ENCODE data around the gene VANGL2. TPM values are rescaled to one million over a fixed set of nuclear protein-coding genes. Genes with fewer than 3 reads are reported as not detected.

The VANGL2 gene
- total RNA-seq, 2 donors from 2014 or later = 9.7 to 13.6 TPM

DNA sequence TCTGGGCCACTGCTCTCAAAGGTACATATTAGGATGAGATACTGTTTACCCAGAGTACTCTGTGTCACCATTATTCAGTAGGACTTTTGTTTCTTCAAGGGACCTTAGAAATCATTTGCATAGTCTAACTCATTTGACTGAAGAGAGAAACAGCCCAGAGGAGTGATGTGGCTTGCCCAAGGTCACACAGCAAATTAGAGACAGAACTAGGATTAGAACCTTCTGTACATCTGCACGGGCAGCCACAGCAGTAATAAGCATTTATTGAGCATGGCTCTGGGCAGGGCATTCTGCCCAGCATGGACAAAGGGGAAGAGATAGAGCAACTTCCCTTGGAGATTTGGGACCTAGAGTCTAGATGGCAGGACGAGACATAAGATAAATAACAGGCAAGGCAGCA lies 39.2 kb upstream of the VANGL2 start:
- no peaks in the 10 kb centered on the region for H3K27me3 ChIP-seq (replicated peaks; ENCODE audit: insufficient read depth)
- no peak for TF ChIP-seq POLR2AphosphoS5 (IDR thresholded peaks at IDR 0.05)
- TF ChIP-seq, protein P1, sequence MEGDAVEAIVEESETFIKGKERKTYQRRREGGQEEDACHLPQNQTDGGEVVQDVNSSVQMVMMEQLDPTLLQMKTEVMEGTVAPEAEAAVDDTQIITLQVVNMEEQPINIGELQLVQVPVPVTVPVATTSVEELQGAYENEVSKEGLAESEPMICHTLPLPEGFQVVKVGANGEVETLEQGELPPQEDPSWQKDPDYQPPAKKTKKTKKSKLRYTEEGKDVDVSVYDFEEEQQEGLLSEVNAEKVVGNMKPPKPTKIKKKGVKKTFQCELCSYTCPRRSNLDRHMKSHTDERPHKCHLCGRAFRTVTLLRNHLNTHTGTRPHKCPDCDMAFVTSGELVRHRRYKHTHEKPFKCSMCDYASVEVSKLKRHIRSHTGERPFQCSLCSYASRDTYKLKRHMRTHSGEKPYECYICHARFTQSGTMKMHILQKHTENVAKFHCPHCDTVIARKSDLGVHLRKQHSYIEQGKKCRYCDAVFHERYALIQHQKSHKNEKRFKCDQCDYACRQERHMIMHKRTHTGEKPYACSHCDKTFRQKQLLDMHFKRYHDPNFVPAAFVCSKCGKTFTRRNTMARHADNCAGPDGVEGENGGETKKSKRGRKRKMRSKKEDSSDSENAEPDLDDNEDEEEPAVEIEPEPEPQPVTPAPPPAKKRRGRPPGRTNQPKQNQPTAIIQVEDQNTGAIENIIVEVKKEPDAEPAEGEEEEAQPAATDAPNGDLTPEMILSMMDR (IDR thresholded peaks at IDR 0.05) = no peak
- TF ChIP-seq POLR2A (IDR thresholded peaks at IDR 0.05) = no peak
- H3K4me3 ChIP-seq = no peak overlapping the region
- intact Hi-C loops (cut with DNase I) = no loop called here
- H3K27ac ChIP-seq = no peak overlapping the region
- H3K9me3 ChIP-seq = no peaks in the 10 kb centered on the region
- H3K36me3 ChIP-seq = peaks cover 0 to 4% of the 10 kb centered on the region in 2 donors
- DNase-seq (ENCODE audit: low spot score) = no peak
- H3K4me1 ChIP-seq (replicated peaks) = no peaks in the 10 kb centered on the region
- 93% methylated on average over 2 of the region's 2 CpGs for WGBS

DNA sequence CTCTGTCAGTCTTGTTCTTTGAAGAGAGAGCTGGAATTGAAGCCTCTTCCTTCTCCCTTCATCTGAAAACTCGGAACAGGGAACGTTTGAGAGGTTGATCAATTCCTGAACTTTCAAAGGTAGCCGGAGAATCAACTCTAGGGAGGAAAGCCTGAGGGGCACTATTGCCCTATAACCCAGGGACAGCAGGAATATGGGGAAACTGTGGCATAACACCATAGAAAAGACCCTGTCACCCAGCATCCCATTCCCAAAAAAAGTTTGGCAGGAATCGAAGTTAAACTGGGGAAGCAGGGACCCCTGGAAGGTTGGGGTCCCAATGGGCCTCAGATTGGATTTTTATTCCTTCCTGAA lies 38.6 kb upstream of the VANGL2 start:
- no peak for DNase-seq (ENCODE audit: low spot score)
- Histone ChIP-seq H3K4me3 (no peak overlapping the region), H3K4me1 (replicated peaks) (no peaks in the 10 kb centered on the region), H3K27ac (no peak overlapping the region), H3K36me3 (peaks cover 0 to 4% of the 10 kb centered on the region in 2 donors), H3K27me3 (replicated peaks; ENCODE audit: insufficient read depth) (no peaks in the 10 kb centered on the region), H3K9me3 (no peaks in the 10 kb centered on the region)
- intact Hi-C loops (cut with DNase I) = no loop called here
- TF ChIP-seq POLR2AphosphoS5 (IDR thresholded peaks at IDR 0.05) (no peak), POLR2A (IDR thresholded peaks at IDR 0.05) (no peak)
- TF ChIP-seq, protein P1 (IDR thresholded peaks at IDR 0.05) = no peak
- WGBS = 82% methylated on average over 4 of the region's 4 CpGs

DNA sequence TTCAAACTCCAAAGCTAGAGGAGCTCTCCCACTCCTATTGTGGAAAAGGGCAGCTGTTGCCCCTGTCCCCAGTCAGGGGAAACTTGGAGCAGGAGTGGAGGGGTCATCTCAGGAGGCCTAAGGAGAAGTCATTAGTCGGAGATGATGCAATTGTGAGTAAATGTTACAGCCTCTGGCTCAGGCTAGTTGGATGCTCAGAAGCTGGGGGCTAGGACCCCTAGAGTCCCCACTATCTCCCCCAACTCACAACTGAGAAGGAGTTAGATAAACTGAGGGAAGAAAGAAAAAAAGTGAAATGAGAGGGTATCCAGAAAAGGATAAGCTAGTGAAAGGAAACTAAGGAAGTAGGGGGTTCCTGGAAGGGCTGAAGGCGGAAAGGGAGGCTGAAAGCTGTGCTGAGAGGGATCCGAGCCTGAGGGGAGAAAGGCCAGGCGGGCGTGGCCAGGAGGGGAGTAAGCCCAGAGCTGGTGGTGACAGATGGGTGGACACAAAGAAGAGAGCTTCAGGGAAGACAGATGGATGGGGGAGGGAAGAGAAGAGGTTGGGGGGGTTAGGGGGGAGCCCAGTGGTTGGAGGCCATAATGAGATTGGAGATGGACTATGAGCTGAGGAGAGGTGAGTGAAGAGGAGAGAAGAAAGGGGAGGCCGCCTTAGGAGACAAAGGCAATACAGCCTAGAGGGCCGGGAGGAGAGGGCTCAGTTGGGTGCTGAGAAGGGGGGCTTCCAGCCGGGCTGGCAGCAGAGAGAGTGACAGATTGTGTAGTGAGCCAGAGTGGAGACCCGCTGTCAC lies 38.0 kb upstream of the VANGL2 start:
- 61% methylated on average over 9 of the region's 9 CpGs for WGBS
- Histone ChIP-seq H3K27ac (no peak overlapping the region), H3K4me3 (no peak overlapping the region), H3K36me3 (no peaks in the 10 kb centered on the region), H3K9me3 (no peaks in the 10 kb centered on the region), H3K4me1 (replicated peaks) (no peaks in the 10 kb centered on the region), H3K27me3 (replicated peaks; ENCODE audit: insufficient read depth) (no peaks in the 10 kb centered on the region)
- DNase-seq (ENCODE audit: low spot score) = no peak
- intact Hi-C loops (cut with DNase I) = no loop called here
- TF ChIP-seq POLR2AphosphoS5 (IDR thresholded peaks at IDR 0.05) = no peak
- no peak for TF ChIP-seq POLR2A (IDR thresholded peaks at IDR 0.05)
- TF ChIP-seq, protein P1 (IDR thresholded peaks at IDR 0.05) = no peak

DNA sequence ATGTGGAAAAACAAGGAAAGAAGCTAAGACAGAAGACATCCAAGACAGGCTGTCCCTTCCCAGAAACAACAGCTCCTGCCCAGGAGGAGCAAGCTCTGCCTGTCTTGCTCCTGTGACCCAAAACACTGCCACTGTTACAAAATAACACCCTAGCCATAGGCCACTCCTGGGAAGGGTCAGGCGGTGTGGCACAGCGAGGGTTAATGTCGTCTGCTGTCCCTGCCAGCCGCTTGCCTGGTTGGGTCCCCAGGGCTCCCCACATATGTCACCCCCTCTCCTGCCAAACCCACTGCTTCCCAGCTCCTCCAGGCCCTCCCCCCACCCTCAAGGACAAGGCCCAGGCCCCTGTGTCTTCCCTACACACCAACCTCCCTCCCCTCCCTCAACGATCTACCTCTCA lies 37.4 kb upstream of the VANGL2 start:
- DNase-seq (ENCODE audit: low spot score) = no peak
- Histone ChIP-seq H3K9me3 (no peaks in the 10 kb centered on the region), H3K27ac (no peak overlapping the region), H3K36me3 (no peaks in the 10 kb centered on the region), H3K4me1 (replicated peaks) (no peaks in the 10 kb centered on the region), H3K4me3 (no peak overlapping the region), H3K27me3 (replicated peaks; ENCODE audit: insufficient read depth) (no peaks in the 10 kb centered on the region)
- TF ChIP-seq, protein P1 (IDR thresholded peaks at IDR 0.05) = no peak
- TF ChIP-seq POLR2A (IDR thresholded peaks at IDR 0.05) = no peak
- TF ChIP-seq POLR2AphosphoS5 (IDR thresholded peaks at IDR 0.05) = no peak
- 49% methylated on average over 5 of the region's 5 CpGs for WGBS
- intact Hi-C loops (cut with DNase I) = no loop called here

All from prostate gland (tissue), 2 donors.